Endothelial cell of umbilical vein (primary cell): ENCODE results near the gene PAPPA. TPM values are rescaled to one million over a fixed set of nuclear protein-coding genes. Genes with fewer than 3 reads are reported as not detected.

Experiments
- BruUV-seq: library from RNA; stranded (reverse); fragments of 400-500 nt; replicated peaks from 2 replicates; lab custom pipeline; 2021; lab: Mats Ljungman, UMichigan
- CTCF ChIA-PET: fragments of 300-600, 350-600 bp; sonication (Branson Sonifier 250); formaldehyde crosslinking; loops from one replicate; lab custom pipeline; 2021; ENCODE audit warnings: antibody characterized with exemption, inconsistent platforms; lab: Charles Lee
- POLR2A ChIA-PET: fragments of 300-600, 350-600 bp; sonication (Branson Sonifier 250); formaldehyde crosslinking; loops from one replicate; lab custom pipeline; 2021; ENCODE audit warnings: antibody characterized with exemption, inconsistent platforms; lab: Charles Lee
- DNase-seq: peaks from one replicate; pipeline ENCODE4 v3.0.0-alpha.2; 2011; ENCODE audit warnings: low read depth, low spot score
- FAIRE-seq: peaks from 2 replicates; lab custom pipeline; 2011; peaks lifted over from hg19 to GRCh38; lab: Jason Lieb, UNC
- H2AFZ ChIP-seq: 2 replicates; pipeline ENCODE4 v1.6.0; 2012; ENCODE audit warnings: low read depth, low read length, control low read depth, inconsistent platforms
- H3K27ac ChIP-seq: 2 replicates; pipeline ENCODE4 v1.5.1; 2011; ENCODE audit warnings: low read depth, mild to moderate bottlenecking, control low read depth, low read length, moderate library complexity; ENCODE audit not compliant: insufficient read depth
- H3K27me3 ChIP-seq, 2 experiments: 2 replicates each; pipeline versions ENCODE4 v1.6.0 to v1.6.1; 2011; ENCODE audit warnings: low read length in 2 of 2, mixed read lengths in 1 of 2; ENCODE audit not compliant: control insufficient read depth in 2 of 2, insufficient read depth in 2 of 2
- H3K36me3 ChIP-seq, 2 experiments: 2 replicates in 1 of 2; 3 replicates in 1 of 2; pipeline ENCODE4 v1.5.1; 2011; ENCODE audit warnings: low read length in 2 of 2, mild to moderate bottlenecking in 1 of 2, moderate library complexity in 1 of 2; ENCODE audit not compliant: control insufficient read depth in 2 of 2, insufficient read depth in 2 of 2; ENCODE audit errors: extremely low read depth in 1 of 2
- H3K4me1 ChIP-seq: 3 replicates; pipeline ENCODE4 v1.5.1; 2011; ENCODE audit warnings: mild to moderate bottlenecking, low read length; ENCODE audit not compliant: control insufficient read depth, insufficient read depth; ENCODE audit errors: extremely low read depth
- H3K4me2 ChIP-seq: 2 replicates; pipeline ENCODE4 v1.6.1; 2011; ENCODE audit warnings: low read length, control low read depth, mixed read lengths; ENCODE audit not compliant: insufficient read depth
- H3K4me3 ChIP-seq, 3 experiments: fragments of 200-600 bp in 1 of 3; sonication (generic), shearing (Covaris generic) in 1 of 3; replicated peaks in 1 of 3; 2 replicates each; pipeline ENCODE4 v1.5.1; 2011 to 2016; ENCODE audit warnings: control low read depth in 3 of 3, low read length in 3 of 3, mild to moderate bottlenecking in 2 of 3, inconsistent platforms in 1 of 3, low read depth in 1 of 3, moderate library complexity in 1 of 3; ENCODE audit not compliant: insufficient read depth in 1 of 3
- H3K79me2 ChIP-seq: 2 replicates; pipeline ENCODE4 v1.6.0; 2012; ENCODE audit warnings: low read length, inconsistent platforms; ENCODE audit not compliant: control insufficient read depth, insufficient read depth
- H3K9ac ChIP-seq: replicated peaks from 2 replicates; pipeline ENCODE3; 2011; ENCODE audit warnings: low read length, control low read depth; ENCODE audit not compliant: insufficient read depth; ENCODE audit errors: extremely low read depth
- H3K9me1 ChIP-seq: replicated peaks from 3 replicates; pipeline ENCODE4 v1.6.0; 2011; ENCODE audit warnings: mild to moderate bottlenecking, low read length; ENCODE audit not compliant: control insufficient read depth, insufficient read depth; ENCODE audit errors: extremely low read depth
- H3K9me3 ChIP-seq: replicated peaks from 2 replicates; pipeline ENCODE4 v1.5.1; 2012; ENCODE audit warnings: low read length, inconsistent platforms; ENCODE audit not compliant: control insufficient read depth, insufficient read depth
- H4K20me1 ChIP-seq: replicated peaks from 2 replicates; pipeline ENCODE3; 2011; ENCODE audit warnings: mild to moderate bottlenecking, low read length; ENCODE audit not compliant: control insufficient read depth, insufficient read depth; ENCODE audit errors: extremely low read depth
- EZH2 ChIP-seq: IDR thresholded peaks from 2 replicates; pipeline ENCODE4 v1.6.1; 2012; ENCODE audit warnings: borderline replicate concordance, low read depth, mild to moderate bottlenecking, moderate library complexity, low read length, inconsistent platforms; ENCODE audit not compliant: severe bottlenecking
- GATA2 ChIP-seq: IDR thresholded peaks from 2 replicates; pipeline ENCODE4 v1.7.0; 2011; ENCODE audit warnings: low read depth, mild to moderate bottlenecking, moderate library complexity, mixed read lengths, low read length; ENCODE audit not compliant: insufficient read length, insufficient read depth
- JUN ChIP-seq: IDR thresholded peaks from 2 replicates; pipeline ENCODE4 v1.6.1; 2011; ENCODE audit warnings: borderline replicate concordance, low read depth; ENCODE audit not compliant: insufficient read length, insufficient read depth
- POLR2AphosphoS5 ChIP-seq: IDR thresholded peaks from 2 replicates; pipeline ENCODE4 v1.6.1; 2012; ENCODE audit warnings: low read depth, mild to moderate bottlenecking, control low read depth, low read length, moderate library complexity; ENCODE audit not compliant: insufficient read depth
- dilution Hi-C: fragments of 300-500 bp; cut with MboI; formaldehyde crosslinking; loops from one replicate; pipeline ENCODE4 v1.15.0; 2019; ENCODE audit warnings: low sequenced_read_pairs; ENCODE audit not compliant: extremely low pct_ligation_motif_present
- intact Hi-C: fragments of 100-400 bp; cut with micrococcal nuclease; formaldehyde crosslinking; loops from one replicate; pipeline ENCODE4 v1.10.0; 2022
- polyA plus RNA-seq, 4 experiments: library from polyadenylated mRNA; depleted of rRNA in 3 of 4; stranded (reverse) in 3 of 4; unstranded in 1 of 4; fragments of >200 nt; gene quantifications; 2 replicates each; pipeline versions ENCODE4 v1.2.1 to v1.2.3, GENCODE V29; 2011 to 2012; ENCODE audit warnings: missing spikeins in 1 of 4
- total RNA-seq: library from RNA; stranded (reverse); gene quantifications from 2 replicates; pipeline ENCODE4 v1.2.3, GENCODE V29; 2021

Gene PAPPA
- total and polyA plus RNA-seq, 2 donors (not counting 3 experiments of a cell fraction or from before 2014, with no cell fraction given) = 0.13 to 0.41 TPM

- no peak overlapping the region for H3K27ac ChIP-seq
- no TSS peak for BruUV-seq
- no peaks in the 10 kb centered on the region for H3K36me3 ChIP-seq
- ChIA-PET POLR2A (no interaction called here), CTCF (no interaction called here)
- no peak overlapping the region for H3K9ac ChIP-seq
- H2AFZ ChIP-seq = no peak overlapping the region
- no peaks in the 10 kb centered on the region for H3K79me2 ChIP-seq
- no peaks in the 10 kb centered on the region for H3K27me3 ChIP-seq
- no peaks in the 10 kb centered on the region for H3K9me1 ChIP-seq
- FAIRE-seq = no peak
- TF ChIP-seq JUN (no peak), POLR2AphosphoS5 (no peak), GATA2 (no peak), EZH2 (no peak)
- H3K4me2 ChIP-seq = no peak overlapping the region
- H3K9me3 ChIP-seq = no peaks in the 10 kb centered on the region
- no peak for DNase-seq
- dilution Hi-C loops = no loop called here
- H3K4me3 ChIP-seq = no peak overlapping the region
- H3K4me1 ChIP-seq = no peaks in the 10 kb centered on the region
- no peaks in the 10 kb centered on the region for H4K20me1 ChIP-seq
- intact Hi-C loops = no loop called here
These were observed 181.1 kb downstream of the PAPPA start for GRCh38 chr9:116334546-116335150.

- Histone ChIP-seq H3K27ac (no peak overlapping the region), H3K4me3 (no peak overlapping the region), H3K9me3 (no peaks in the 10 kb centered on the region), H3K36me3 (no peaks in the 10 kb centered on the region), H3K4me1 (no peaks in the 10 kb centered on the region), H3K27me3 (no peaks in the 10 kb centered on the region), H4K20me1 (no peaks in the 10 kb centered on the region), H3K9me1 (no peaks in the 10 kb centered on the region), H3K4me2 (no peak overlapping the region), H3K9ac (no peak overlapping the region), H2AFZ (no peak overlapping the region), H3K79me2 (no peaks in the 10 kb centered on the region)
- TF ChIP-seq POLR2AphosphoS5 (no peak), GATA2 (no peak)
- dilution Hi-C loops = no loop called here
- FAIRE-seq (no peak), DNase-seq (no peak)
- no TSS peak for BruUV-seq
- POLR2A ChIA-PET = no interaction called here
- intact Hi-C loops = no loop called here
- CTCF ChIA-PET = no interaction called here
These were observed 181.8 kb downstream of the PAPPA start for GRCh38 chr9:116335392-116335791.
